Duodenal mucosa (tissue), 2 donors: ENCODE results near the gene ZNF544.

Experiments used
- H3K27ac ChIP-seq: one replicate; pipeline ENCODE4 v1.7.0; 2013; ENCODE audit warnings: low read depth, low read length
- H3K27me3 ChIP-seq, 2 donors: one replicate each; pipeline ENCODE4 v1.7.0; 2013; ENCODE audit warnings: low read length in 2 of 2, control low read depth in 1 of 2; ENCODE audit not compliant: insufficient read depth in 2 of 2, control insufficient read depth in 1 of 2
- H3K36me3 ChIP-seq, 2 donors: one replicate each; pipeline ENCODE4 v1.7.0; 2013; ENCODE audit warnings: low read length in 2 of 2, control low read depth in 1 of 2; ENCODE audit not compliant: insufficient read depth in 2 of 2, control insufficient read depth in 1 of 2
- H3K4me1 ChIP-seq, 2 donors: one replicate each; pipeline ENCODE4 v1.7.0; 2013; ENCODE audit warnings: low read length in 2 of 2, control low read depth in 1 of 2; ENCODE audit not compliant: insufficient read depth in 2 of 2, control insufficient read depth in 1 of 2
- H3K4me3 ChIP-seq, 2 donors: one replicate each; pipeline ENCODE4 v1.7.0; 2013; ENCODE audit warnings: low read length in 2 of 2, low read depth in 1 of 2
- H3K9ac ChIP-seq, 2 donors: one replicate each; pipeline ENCODE4 v1.7.0; 2013; ENCODE audit warnings: low read length in 2 of 2, low read depth in 1 of 2
- H3K9me3 ChIP-seq, 2 donors: one replicate each; pipeline ENCODE4 v1.7.0; 2013; ENCODE audit warnings: low read length in 2 of 2, control low read depth in 1 of 2; ENCODE audit not compliant: control insufficient read depth in 1 of 2

The ZNF544 gene

GRCh38 chr19:58228585-58229254 is at the start of gene ZNF544:
ZNF544 (plus strand) TSS chr19:58228914; CDS start chr19:58244024, 15,110 bp downstream.
- peak within 1 kb of the TSS; percentile 50 for H3K27ac ChIP-seq
- no peaks in the 10 kb centered on the region for H3K27me3 ChIP-seq
- H3K36me3 ChIP-seq: peaks cover 18 to 38% of the 10 kb centered on the region in 2 donors
- H3K9ac ChIP-seq: peak within 1 kb of the TSS; percentile 55 to 58
- peaks cover 10 to 14% of the 10 kb centered on the region in 2 donors for H3K4me1 ChIP-seq
- H3K4me3 ChIP-seq: peak within 1 kb of the TSS; percentile 83
- H3K9me3 ChIP-seq: peaks cover 30 to 35% of the 10 kb centered on the region in 2 donors

GRCh38 chr19:58181902-58182576 is 46.7 kb upstream of the ZNF544 start:
- Histone ChIP-seq H3K4me1 (peaks cover 4% of the 10 kb centered on the region in 2 donors), H3K27ac (peak overlapping the region; percentile 53), H3K4me3 (peak overlapping the region; percentile 98), H3K9ac (no peak overlapping the region), H3K36me3 (peaks cover 21 to 22% of the 10 kb centered on the region in 2 donors), H3K27me3 (no peaks in the 10 kb centered on the region), H3K9me3 (peaks cover 60 to 76% of the 10 kb centered on the region in 2 donors)

- Histone ChIP-seq H3K4me1 (peaks cover 4% of the 10 kb centered on the region in 2 donors), H3K4me3 (peak overlapping the region; percentile 98), H3K27ac (peak overlapping the region; percentile 100), H3K9me3 (peaks cover 60 to 75% of the 10 kb centered on the region in 2 donors), H3K36me3 (peaks cover 25 to 28% of the 10 kb centered on the region in 2 donors), H3K9ac (peak overlapping the region in 1 of 2 donors; percentile 54), H3K27me3 (no peaks in the 10 kb centered on the region)
These were observed 46.1 kb upstream of the ZNF544 start for GRCh38 chr19:58182577-58182988.

GRCh38 chr19:58182989-58183816 is 45.5 kb upstream of the ZNF544 start, which contains the start of gene ZNF274:
ZNF274 (plus strand) TSS chr19:58183061; CDS start chr19:58183966, 905 bp downstream.
- H3K36me3 ChIP-seq: peaks cover 26 to 31% of the 10 kb centered on the region in 2 donors
- peaks cover 58 to 74% of the 10 kb centered on the region in 2 donors for H3K9me3 ChIP-seq

GRCh38 chr19:58183817-58184215 is 44.9 kb upstream of the ZNF544 start:
- Histone ChIP-seq H3K9me3 (peaks cover 55 to 69% of the 10 kb centered on the region in 2 donors), H3K9ac (peak overlapping the region; percentile 54 to 85), H3K4me1 (peaks cover 4% of the 10 kb centered on the region in 2 donors), H3K36me3 (peaks cover 28 to 29% of the 10 kb centered on the region in 2 donors), H3K4me3 (peak overlapping the region; percentile 98), H3K27me3 (no peaks in the 10 kb centered on the region), H3K27ac (peak overlapping the region; percentile 11)

More at GRCh38 chr19:58182989-58183816, 45.5 kb upstream of the ZNF544 start, which contains the start of gene ZNF274:
- Histone ChIP-seq H3K4me1 (peaks cover 4% of the 10 kb centered on the region in 2 donors), H3K27me3 (no peaks in the 10 kb centered on the region), H3K27ac (peak within 1 kb of the TSS; percentile 100), H3K4me3 (peak within 1 kb of the TSS; percentile 98), H3K9ac (peak within 1 kb of the TSS; percentile 54 to 85)

GRCh38 chr19:58196901-58197616 is 31.7 kb upstream of the ZNF544 start:
- Histone ChIP-seq H3K27ac (no peak overlapping the region), H3K9me3 (peaks cover 87 to 93% of the 10 kb centered on the region in 2 donors), H3K36me3 (peaks cover 62 to 78% of the 10 kb centered on the region in 2 donors), H3K4me1 (no peaks in the 10 kb centered on the region), H3K4me3 (peak overlapping the region in 1 of 2 donors; percentile 18), H3K9ac (no peak overlapping the region), H3K27me3 (no peaks in the 10 kb centered on the region)

GRCh38 chr19:58203814-58204475 is 24.8 kb upstream of the ZNF544 start:
- Histone ChIP-seq H3K9ac (no peak overlapping the region), H3K4me3 (peak overlapping the region in 1 of 2 donors; percentile 51), H3K36me3 (peaks cover 68 to 88% of the 10 kb centered on the region in 2 donors), H3K9me3 (peaks cover 94 to 98% of the 10 kb centered on the region in 2 donors), H3K27ac (no peak overlapping the region), H3K4me1 (no peaks in the 10 kb centered on the region), H3K27me3 (no peaks in the 10 kb centered on the region)

- Histone ChIP-seq H3K27ac (no peak overlapping the region), H3K4me3 (peak overlapping the region; percentile 5 to 51), H3K27me3 (no peaks in the 10 kb centered on the region), H3K9ac (no peak overlapping the region), H3K4me1 (no peaks in the 10 kb centered on the region), H3K9me3 (peaks cover 94 to 98% of the 10 kb centered on the region in 2 donors), H3K36me3 (peaks cover 72 to 92% of the 10 kb centered on the region in 2 donors)
These were observed 24.1 kb upstream of the ZNF544 start for GRCh38 chr19:58204566-58204965.

GRCh38 chr19:58209577-58209976 is 19.1 kb upstream of the ZNF544 start:
- Histone ChIP-seq H3K9me3 (peaks cover 96 to 99% of the 10 kb centered on the region in 2 donors), H3K4me1 (no peaks in the 10 kb centered on the region), H3K27ac (no peak overlapping the region), H3K27me3 (no peaks in the 10 kb centered on the region), H3K36me3 (peaks cover 74 to 91% of the 10 kb centered on the region in 2 donors), H3K4me3 (peak overlapping the region in 1 of 2 donors; percentile 51), H3K9ac (no peak overlapping the region)
